HG03064 (cell line): Measurements from ENCODE around the gene RSPH4A.
"Not testable (repeated sequence)": the region's sequence is repeated elsewhere in the genome, so short reads cannot be mapped to it uniquely, and the experiment has no call there.

Experiments used
- ATAC-seq: cut with Tn5 transposase; IDR thresholded peaks from one replicate; pipeline ENCODE4 v1.9.1; 2021; ENCODE audit warnings: low read depth; ENCODE audit not compliant: unreplicated experiment

The RSPH4A gene

DNA sequence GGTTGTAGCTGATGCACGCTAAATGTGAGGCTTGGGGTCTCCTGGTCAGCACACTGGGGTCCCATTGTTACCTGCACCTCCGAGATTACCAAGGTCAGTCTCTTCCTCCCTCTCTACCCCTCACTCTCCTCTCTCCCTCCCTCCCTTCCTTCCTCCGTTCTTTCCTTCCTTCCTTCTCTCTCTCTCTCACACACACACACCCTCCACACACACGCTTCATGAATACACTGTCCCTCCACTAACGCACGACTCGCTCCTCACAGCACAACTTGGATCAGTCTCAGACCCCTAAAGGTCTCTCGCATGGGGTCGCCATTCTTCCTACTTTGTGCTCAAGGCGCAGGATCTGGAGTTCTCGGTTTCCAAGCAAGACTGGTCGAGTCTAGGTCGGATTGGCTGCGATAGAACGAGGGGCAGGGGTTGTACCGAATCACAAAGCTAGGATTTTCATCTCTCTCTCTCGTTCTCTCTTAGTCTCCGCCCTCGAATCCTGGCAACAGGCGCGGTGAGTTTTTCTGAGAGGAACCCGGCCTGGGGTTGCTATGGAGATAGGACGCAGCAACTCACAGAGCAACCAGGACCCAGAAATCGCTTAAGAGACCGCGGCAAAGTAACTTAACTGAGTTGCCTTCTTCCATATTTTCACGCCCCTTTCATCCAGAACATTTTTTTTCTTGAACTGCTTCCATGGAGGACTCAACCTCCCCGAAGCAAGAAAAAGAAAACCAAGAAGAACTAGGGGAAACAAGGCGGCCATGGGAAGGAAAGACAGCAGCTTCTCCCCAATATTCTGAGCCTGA is at the start of gene RSPH4A:
RSPH4A (plus strand) TSS at position 543 of the 800 bp plus-strand sequence; CDS start at position 688, 145 bp downstream.
- ATAC-seq = peak; percentile 96

DNA sequence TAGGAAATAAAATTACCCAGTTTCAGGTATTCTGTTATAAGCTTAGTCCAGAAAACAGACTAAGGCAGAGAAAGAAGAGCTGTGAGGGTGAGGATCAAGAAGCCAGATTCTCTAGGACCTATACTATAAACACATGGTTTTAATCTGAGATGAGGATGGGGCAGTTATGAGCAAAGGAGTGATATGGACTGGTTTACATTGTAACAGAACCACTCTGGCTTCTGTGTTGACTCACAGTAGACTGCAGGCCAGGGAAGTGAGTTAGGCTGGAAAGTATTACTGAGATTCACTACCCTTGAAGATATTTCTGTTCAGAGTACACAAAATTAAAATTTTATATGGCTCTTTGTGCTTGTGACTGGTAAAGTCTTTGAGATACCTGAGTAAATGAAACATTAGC is 48.2 kb upstream of the RSPH4A start:
- ATAC-seq = no peak

DNA sequence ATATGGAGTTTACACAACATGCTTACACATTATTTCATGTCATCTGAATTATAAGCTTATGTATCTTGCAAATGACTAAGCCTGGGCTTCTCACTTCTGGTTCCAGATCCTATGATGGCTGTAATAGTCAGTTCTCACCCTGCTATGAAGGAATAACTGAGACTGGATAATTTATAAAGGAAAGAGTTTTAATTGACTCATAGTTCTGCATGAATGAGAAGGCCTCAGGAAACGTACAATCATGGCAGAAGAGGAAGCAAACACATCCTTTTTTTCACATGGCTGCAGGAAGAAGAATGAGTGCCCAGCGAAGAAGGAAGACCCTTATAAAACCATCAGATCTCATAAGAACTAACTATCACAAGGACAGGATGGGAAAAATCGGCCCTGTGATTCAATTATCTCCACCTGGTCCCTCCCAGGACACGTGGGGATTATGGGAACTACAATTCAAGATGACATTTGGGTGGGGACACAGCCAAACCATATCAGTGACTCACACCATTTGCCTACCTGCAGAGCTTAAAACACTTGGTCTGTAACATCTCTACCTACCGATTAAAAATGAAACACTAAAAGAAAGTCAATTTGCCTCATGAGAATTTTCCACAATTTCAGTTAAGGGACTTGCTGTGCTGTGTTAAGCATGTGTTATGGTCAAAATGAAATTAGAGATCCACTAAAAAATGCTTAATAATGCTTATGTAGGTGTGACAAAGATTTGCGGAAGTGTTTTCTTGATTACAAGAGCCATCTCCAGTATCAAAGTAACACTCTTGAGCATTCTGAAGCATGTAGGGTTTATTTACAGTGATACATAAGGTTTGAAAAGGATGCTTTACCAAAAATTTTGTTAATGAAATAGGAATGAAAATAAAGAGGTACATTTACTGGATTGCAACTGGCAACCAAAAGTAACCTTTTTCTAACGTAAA is 47.2 kb upstream of the RSPH4A start:
- ATAC-seq = no peak

DNA sequence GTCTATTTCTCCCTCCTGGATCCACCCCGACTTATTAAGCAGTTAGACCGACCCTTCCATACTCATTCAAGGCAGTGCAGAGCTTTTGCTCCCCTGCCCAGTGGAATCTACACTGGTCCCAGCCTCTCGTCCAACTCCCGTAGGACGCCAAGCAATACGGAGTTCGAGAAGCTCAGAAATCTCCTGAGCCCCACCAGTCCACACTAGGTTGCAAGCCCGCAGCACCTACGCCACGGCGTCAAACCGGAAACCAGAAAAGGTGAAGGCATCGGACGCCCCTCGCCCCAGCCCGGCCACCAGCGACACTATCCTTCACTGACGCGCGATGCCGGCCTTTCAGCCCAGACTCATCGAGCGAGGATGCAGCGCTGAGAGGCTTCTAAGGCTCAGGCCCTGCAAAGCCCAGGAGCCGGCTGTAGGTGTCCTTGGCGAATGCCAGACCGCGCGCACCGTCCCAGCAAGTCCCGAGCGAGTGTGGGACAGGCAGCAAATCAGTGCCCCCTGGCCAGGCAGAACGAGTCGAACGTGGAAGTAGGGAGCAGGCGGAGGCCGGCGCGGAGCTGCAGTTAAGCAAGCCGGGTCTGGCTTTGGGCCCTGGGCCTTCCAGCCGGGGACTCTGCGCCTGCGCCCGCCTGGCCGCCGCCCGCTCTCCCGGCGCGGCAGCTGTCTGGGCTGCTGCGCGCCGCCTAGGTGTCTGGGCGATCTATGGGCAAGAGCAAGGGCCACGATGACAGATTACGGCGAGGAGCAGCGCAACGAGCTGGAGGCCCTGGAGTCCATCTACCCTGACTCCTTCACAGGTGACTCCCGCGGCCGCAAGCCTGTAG is 45.2 kb upstream of the RSPH4A start, which contains the start of gene RWDD1:
RWDD1 (plus strand) TSS at position 649 of the 827 bp plus-strand sequence; CDS start at position 728, 79 bp downstream.
- peak; percentile 97 for ATAC-seq

DNA sequence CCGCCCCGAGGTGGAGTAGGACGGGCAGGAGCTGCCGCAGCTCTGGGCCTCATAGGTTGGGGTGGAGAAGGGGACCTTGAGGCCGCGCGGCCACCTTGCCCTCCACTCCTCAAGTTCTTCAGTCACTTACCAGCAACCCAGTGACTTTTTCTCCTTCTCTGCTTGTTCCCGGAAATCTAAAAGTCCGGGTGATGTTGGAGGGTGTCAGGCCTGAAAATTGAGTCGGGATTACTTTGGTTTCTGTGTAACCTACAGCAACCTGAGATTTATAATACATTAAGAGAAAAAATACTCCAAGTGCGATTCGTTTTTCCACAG is 44.6 kb upstream of the RSPH4A start:
- no peak for ATAC-seq

DNA sequence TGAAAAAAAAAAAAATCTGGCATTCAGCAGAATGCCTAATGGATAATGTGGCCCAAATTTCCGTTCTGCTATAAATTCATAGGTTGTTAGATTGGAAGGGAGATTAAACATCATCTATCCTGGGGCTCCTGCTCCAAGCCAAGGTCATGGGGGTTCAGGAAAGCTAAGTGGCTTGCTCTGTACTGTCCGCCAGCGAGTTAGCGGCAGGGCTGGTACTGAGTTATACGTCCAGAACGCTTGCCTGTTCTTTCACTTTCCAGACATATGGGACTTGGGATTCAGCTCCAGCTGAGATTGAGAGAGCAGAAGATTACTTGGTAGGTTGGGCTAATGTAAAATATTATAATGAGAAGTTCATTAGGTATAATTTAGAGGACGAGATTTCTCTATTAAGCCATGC is 44.1 kb upstream of the RSPH4A start:
- ATAC-seq = no peak

DNA sequence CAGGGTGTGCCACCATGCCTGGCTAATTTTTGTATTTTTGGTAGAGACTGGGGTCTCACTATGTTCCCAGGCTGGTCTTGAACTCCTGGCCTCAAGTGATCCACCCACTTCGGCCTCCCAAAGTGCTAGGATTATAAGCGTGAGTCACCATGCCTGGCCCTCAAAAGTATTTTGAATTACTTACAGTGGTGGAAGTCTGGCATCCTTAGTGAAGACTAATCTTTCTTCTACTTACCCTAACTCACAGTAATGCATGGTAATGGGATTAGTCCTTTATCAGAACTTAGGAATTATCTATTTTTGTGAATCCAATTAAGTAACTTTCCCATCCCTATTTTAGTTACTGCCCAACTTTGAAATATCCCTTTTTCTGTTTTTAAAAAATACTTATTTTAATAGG is 41.1 kb upstream of the RSPH4A start:
- ATAC-seq = no peak

DNA sequence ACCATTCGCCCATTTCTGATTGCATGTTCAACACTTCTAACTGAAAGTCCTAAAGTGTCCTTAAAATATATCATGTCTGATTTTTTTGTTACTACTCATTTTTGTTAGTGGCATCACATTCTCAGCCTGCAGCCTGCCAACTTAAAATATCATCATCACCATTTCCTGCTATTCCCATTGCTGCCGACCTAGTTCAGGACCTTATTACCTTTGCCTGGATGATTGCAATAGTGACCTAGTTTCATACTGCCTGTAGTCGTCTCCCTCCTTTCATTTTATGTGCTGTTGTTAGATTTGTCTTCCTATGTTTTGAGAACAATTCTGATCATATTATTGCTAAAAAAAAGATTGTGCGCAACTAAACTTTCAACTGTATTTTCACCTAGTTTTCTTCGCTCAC is 38.8 kb upstream of the RSPH4A start:
- ATAC-seq = no peak

DNA sequence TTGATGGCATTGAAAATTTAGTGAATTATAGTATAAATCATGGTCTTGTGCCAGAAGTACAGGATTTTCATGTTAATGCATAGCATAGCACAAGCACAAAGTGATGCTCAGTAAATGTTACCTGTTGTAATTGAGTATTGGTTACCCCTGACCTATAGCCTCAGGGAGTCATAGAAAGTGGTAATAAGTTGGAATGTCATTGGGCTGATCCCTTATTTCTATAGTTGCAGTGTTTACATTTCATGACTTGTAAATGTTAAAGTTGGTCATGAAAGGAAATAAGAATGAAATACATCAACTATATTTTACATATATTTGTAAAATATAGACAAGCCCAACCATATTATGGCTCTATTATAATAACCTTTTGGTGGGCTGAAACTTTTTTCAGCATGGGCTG is 37.9 kb upstream of the RSPH4A start:
- ATAC-seq = no peak

DNA sequence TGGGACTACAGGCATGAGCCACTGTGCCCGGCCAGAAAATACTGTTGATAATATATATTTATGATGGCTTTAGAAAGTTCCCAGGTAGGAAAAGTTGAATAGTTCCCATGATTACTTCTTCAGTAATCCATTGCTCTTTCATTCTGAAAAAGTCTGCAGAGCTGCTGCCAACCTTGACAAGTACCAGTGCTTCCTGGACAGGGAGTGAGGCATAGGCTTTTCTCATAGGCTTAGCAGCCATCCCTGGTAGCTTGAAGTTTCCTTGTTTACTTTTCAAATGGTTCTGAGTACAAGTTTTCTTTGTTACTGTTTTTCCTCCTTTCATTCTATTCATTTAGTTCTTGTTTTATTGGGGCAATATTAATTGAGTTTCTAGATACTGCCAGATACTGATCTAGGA is 37.1 kb upstream of the RSPH4A start:
- no peak for ATAC-seq

DNA sequence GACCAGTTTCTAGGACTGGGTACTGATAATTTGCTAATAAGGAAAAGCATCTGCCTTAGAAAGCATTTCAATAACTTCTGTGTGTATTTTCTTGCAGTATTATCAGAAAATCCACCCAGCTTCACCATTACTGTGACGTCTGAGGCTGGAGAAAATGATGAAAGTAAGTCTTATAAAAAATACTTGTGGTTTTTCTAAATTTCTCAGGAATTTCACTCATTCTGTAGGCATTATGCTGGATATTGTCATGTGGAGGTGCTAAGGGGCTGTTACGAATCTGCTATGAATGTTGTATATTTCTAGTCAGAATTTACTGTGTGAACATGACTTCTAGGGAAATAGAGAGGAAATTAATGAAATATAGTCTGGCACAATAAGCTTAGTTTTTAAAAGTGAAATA is 36.1 kb upstream of the RSPH4A start:
- ATAC-seq = no peak

DNA sequence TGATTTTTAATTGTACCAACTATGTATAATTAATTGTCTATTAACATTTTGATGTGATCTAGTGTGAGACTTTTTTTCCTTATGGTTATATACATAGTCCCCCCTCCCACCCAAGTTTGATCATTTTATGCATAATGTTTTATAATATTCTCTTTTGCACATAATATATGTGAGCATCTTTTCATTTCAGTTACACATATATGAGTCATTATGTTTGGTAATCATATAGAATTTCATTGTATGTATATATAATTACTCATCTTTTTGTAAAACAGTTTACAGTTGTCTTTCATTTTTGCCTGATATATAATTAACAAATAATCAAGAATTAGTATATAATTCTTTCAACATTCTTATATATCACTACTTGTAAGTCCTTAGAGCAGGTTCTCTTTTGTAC is 30.0 kb upstream of the RSPH4A start:
- no peak for ATAC-seq

DNA sequence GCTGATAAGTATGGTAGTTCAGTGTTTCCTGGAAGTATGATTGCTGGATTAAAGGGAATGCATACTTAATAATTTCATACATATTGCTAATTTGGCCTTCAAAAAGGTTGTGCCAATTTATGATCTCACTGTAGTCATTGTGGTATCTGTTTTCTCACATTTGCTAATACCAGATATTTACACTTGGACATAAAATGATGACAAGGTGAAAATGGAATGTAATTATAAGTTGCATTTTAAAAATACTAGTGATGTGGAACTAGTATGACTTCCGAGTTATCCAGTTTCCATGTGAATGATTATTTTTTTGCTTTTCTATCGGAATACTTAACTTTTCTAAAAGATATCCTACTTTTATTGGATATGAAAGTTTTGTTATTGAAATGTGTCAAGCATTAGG is 29.5 kb upstream of the RSPH4A start:
- no peak for ATAC-seq

DNA sequence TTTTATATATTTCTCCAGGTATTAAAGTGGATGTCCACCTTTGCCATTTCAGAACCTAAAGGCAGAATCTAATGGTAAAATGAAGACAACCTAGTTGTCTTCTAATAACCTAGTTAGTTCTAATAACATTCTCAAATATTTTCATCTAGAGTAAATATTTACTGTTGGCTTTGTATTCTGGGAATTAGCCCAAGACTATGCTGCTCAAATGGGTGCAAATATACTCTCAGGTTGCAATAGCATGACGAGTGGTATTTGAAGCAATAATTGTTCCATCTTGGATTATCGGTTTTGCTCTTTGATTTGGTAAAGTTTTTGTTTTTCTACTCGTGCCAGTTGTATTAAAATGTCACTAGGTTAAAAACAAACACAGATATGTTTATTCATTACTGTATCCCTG is 21.0 kb upstream of the RSPH4A start:
- no peak for ATAC-seq

DNA sequence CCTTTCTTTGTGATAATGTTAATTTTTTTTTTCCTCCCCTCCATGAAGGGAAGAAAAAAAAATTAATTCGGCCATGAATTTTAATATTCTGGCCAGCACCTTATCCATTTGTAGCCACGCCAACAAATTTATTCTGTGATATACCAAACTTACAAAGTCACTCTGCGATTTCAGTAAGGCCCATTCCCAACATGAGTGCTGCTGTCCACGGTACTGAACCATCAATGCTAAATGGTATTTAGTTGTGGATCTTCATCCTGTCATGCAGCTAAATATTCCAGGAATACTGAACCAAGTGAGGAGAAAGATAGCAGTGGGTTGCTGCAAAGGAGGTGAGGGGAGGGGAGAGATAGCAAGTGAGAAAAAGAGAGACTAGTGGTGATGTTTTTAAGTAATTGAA is 19.5 kb upstream of the RSPH4A start:
- ATAC-seq = no peak

DNA sequence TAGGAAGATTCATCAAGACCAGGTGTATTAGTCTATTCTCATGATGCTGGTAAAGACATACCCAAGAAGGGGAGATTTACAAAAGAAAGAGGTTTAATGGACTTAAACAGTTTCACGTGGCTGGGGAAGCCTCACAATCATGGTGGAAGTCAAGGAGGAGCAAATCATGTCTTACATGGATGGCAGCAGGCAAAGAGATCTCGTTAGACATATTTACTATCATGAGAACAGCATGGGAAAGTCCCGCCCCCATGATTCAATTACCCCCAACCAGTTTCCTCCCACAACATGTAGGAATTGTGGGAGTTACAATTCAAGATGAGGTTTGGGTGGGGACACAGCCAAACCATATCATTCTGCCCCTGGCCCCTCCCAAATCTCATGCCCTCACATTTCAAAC is 12.4 kb upstream of the RSPH4A start:
- not testable (repeated sequence) for ATAC-seq

DNA sequence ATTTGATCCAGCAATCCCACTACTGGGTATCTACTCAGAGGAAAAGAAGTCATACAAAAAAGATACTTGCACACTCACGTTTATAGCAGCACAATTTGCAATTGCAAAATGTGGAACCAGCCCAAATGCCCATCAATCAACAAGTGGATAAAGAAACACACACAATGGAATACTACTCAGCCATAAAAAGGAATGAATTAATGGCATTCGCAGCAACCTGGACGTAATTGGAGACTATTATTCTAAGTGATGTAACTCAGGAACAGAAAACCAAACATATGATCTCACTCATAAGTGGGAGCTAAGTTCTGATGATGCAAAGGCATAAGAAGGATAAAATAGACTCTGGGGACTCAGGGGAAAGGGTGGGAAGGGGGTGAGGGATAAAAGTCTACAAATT is 11.4 kb upstream of the RSPH4A start:
- ATAC-seq = not testable (repeated sequence)

DNA sequence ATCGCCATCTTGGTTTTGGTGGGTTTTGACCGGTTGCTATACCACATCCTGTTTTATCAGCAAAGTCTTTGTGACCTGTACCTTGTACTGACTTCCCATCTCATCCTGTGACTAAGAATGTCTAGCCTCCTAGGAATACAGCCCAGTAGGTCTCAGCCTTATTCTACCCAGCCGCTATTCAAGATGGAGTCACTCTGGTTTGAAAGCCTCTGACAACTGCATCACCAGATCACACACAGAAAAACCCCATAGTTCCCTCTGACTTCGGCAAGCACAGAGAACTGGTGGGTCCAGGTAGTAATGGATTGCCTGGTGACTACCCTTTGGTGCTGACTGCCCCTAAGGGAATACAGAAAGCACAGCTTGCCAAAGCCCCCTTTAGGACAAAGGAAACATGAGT is 10.3 kb upstream of the RSPH4A start:
- ATAC-seq = no peak

DNA sequence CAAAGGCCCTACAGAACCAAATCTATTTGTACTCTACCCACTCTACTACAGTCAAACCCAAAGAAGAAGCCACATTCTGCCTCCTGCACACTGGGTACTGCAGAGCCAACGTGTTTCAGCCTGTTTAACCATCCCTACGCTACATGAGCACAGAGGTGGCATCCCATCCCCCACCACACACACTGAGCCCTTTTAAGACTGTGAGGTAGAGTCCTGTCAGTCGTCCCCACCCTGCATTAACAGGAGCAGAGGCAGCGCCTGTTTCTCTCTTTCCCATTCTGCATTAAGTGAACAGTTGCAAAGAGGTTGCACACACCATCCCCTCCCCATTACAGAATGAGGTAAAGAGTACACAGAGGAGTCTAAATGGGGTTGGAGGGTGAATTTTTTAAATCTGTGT is 5.2 kb upstream of the RSPH4A start:
- no peak for ATAC-seq

DNA sequence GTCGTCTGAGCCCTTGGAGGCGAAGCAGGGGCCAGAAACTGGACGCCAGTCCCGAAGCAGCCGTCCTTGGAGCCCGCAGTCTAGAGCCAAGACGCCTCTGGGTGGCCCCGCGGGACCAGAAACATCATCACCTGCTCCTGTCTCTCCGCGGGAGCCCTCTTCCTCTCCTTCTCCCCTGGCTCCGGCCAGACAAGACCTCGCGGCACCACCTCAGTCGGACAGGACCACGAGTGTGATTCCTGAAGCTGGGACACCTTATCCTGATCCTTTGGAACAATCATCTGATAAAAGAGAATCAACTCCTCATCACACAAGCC is 416 bp downstream of the RSPH4A start:
- no peak for ATAC-seq
